ENCODE results near the gene PKDCC.
"Not testable (repeated sequence)": the region's sequence is repeated elsewhere in the genome, so short reads cannot be mapped to it uniquely, and the experiment has no call there.

Gene PKDCC

GRCh38 chr2:42085070-42085469, 37.2 kb downstream of the PKDCC start:
- H2BK12ac ChIP-seq (ENCODE audit: low read length), result peak overlapping the region; percentile 11
- H3K79me1 ChIP-seq (ENCODE audit: low read length); H3K4me3 ChIP-seq (ENCODE audit: low read depth, low read length); H4K91ac ChIP-seq (ENCODE audit: low read depth, low read length); H3K14ac ChIP-seq (ENCODE audit: low read length); H3K36me3 ChIP-seq (ENCODE audit: control insufficient read depth in 1 of 2, insufficient read depth in 2 of 2, low read length in 2 of 2); H3K79me2 ChIP-seq (ENCODE audit: control insufficient read depth, insufficient read depth, low read length, poor library complexity); H3K23ac ChIP-seq (ENCODE audit: low read length); H4K8ac ChIP-seq (ENCODE audit: low read depth, low read length); H3K4me2 ChIP-seq (ENCODE audit: low read length); H3K18ac ChIP-seq (ENCODE audit: low read length); DNase-seq; H3K9me3 ChIP-seq (ENCODE audit: insufficient read depth, low read depth, low read length); H3K27me3 ChIP-seq (ENCODE audit: insufficient read depth, low read length); H3K4me1 ChIP-seq (ENCODE audit: control insufficient read depth in 1 of 2, insufficient read depth in 2 of 2, low read length in 2 of 2); H2AK5ac ChIP-seq (ENCODE audit: low read length); H3K9ac ChIP-seq (ENCODE audit: low read length); H3K27ac ChIP-seq (ENCODE audit: low read depth, low read length); H3K4ac ChIP-seq (ENCODE audit: low read depth, low read length); H2BK5ac ChIP-seq (ENCODE audit: low read depth, low read length, poor library complexity); H2AFZ ChIP-seq (ENCODE audit: insufficient read depth, low read length, poor library complexity); H4K12ac ChIP-seq (ENCODE audit: low read depth, low read length): not testable (repeated sequence)
- WGBS (ENCODE audit: extremely low coverage, insufficient coverage, insufficient read length), result no CpG with 5 or more reads among the region's 4 CpGs
- peak overlapping the region; percentile 47 for H2BK120ac ChIP-seq (ENCODE audit: insufficient read depth, low read length, poor library complexity)

GRCh38 chr2:42085706-42086487, 38.1 kb downstream of the PKDCC start:
- Histone ChIP-seq H4K8ac (ENCODE audit: low read depth, low read length) (no peak overlapping the region), H3K4me2 (ENCODE audit: low read length) (no peak overlapping the region), H3K4me1 (ENCODE audit: control insufficient read depth in 1 of 2, insufficient read depth in 2 of 2, low read length in 2 of 2) (no peaks in the 10 kb centered on the region), H3K9ac (ENCODE audit: low read length) (no peak overlapping the region), H2AFZ (ENCODE audit: insufficient read depth, low read length, poor library complexity) (no peak overlapping the region), H3K4me3 (ENCODE audit: low read depth, low read length) (no peak overlapping the region), H3K23ac (ENCODE audit: low read length) (no peak overlapping the region), H2BK12ac (ENCODE audit: low read length) (no peak overlapping the region), H3K9me3 (ENCODE audit: insufficient read depth, low read depth, low read length) (no peaks in the 10 kb centered on the region), H3K27me3 (ENCODE audit: insufficient read depth, low read length) (no peaks in the 10 kb centered on the region), H2AK5ac (ENCODE audit: low read length) (no peak overlapping the region), H4K12ac (ENCODE audit: low read depth, low read length) (no peak overlapping the region), H2BK120ac (ENCODE audit: insufficient read depth, low read length, poor library complexity) (no peak overlapping the region), H3K79me2 (ENCODE audit: control insufficient read depth, insufficient read depth, low read length, poor library complexity) (no peaks in the 10 kb centered on the region), H3K14ac (ENCODE audit: low read length) (no peak overlapping the region), H3K79me1 (ENCODE audit: low read length) (no peaks in the 10 kb centered on the region), H2BK5ac (ENCODE audit: low read depth, low read length, poor library complexity) (no peak overlapping the region), H3K4ac (ENCODE audit: low read depth, low read length) (no peak overlapping the region), H3K18ac (ENCODE audit: low read length) (no peak overlapping the region), H3K36me3 (ENCODE audit: control insufficient read depth in 1 of 2, insufficient read depth in 2 of 2, low read length in 2 of 2) (no peaks in the 10 kb centered on the region), H4K91ac (ENCODE audit: low read depth, low read length) (no peak overlapping the region), H3K27ac (ENCODE audit: low read depth, low read length) (no peak overlapping the region)
- DNase-seq, result no peak
- 100% methylated on average over 1 of the region's 8 CpGs for WGBS (ENCODE audit: extremely low coverage, insufficient coverage, insufficient read length)

GRCh38 chr2:42086500-42086953, 38.7 kb downstream of the PKDCC start:
- no peaks in the 10 kb centered on the region for H3K9me3 ChIP-seq (ENCODE audit: insufficient read depth, low read depth, low read length)
- no peak overlapping the region for H3K4me3 ChIP-seq (ENCODE audit: low read depth, low read length)
- H3K27ac ChIP-seq (ENCODE audit: low read depth, low read length), result no peak overlapping the region
- H3K9ac ChIP-seq (ENCODE audit: low read length), result no peak overlapping the region
- DNase-seq, result peak; percentile 52 to 75
- no peak overlapping the region for H2BK12ac ChIP-seq (ENCODE audit: low read length)
- H3K14ac ChIP-seq (ENCODE audit: low read length), result no peak overlapping the region
- H4K91ac ChIP-seq (ENCODE audit: low read depth, low read length), result no peak overlapping the region
- H3K36me3 ChIP-seq (ENCODE audit: control insufficient read depth in 1 of 2, insufficient read depth in 2 of 2, low read length in 2 of 2), result no peaks in the 10 kb centered on the region
- no peak overlapping the region for H3K23ac ChIP-seq (ENCODE audit: low read length)
- WGBS (ENCODE audit: extremely low coverage, insufficient coverage, insufficient read length), result no CpG with 5 or more reads among the region's 6 CpGs
- no peak overlapping the region for H3K4me2 ChIP-seq (ENCODE audit: low read length)
- H4K8ac ChIP-seq (ENCODE audit: low read depth, low read length), result no peak overlapping the region
- no peak overlapping the region for H4K12ac ChIP-seq (ENCODE audit: low read depth, low read length)
- H2BK5ac ChIP-seq (ENCODE audit: low read depth, low read length, poor library complexity), result no peak overlapping the region
- no peak overlapping the region for H2BK120ac ChIP-seq (ENCODE audit: insufficient read depth, low read length, poor library complexity)
- no peak overlapping the region for H3K18ac ChIP-seq (ENCODE audit: low read length)
- no peak overlapping the region for H2AK5ac ChIP-seq (ENCODE audit: low read length)
- H3K79me1 ChIP-seq (ENCODE audit: low read length), result no peaks in the 10 kb centered on the region
- no peaks in the 10 kb centered on the region for H3K79me2 ChIP-seq (ENCODE audit: control insufficient read depth, insufficient read depth, low read length, poor library complexity)
- H2AFZ ChIP-seq (ENCODE audit: insufficient read depth, low read length, poor library complexity), result no peak overlapping the region
- no peaks in the 10 kb centered on the region for H3K4me1 ChIP-seq (ENCODE audit: control insufficient read depth in 1 of 2, insufficient read depth in 2 of 2, low read length in 2 of 2)
- no peaks in the 10 kb centered on the region for H3K27me3 ChIP-seq (ENCODE audit: insufficient read depth, low read length)
- no peak overlapping the region for H3K4ac ChIP-seq (ENCODE audit: low read depth, low read length)

DNA sequence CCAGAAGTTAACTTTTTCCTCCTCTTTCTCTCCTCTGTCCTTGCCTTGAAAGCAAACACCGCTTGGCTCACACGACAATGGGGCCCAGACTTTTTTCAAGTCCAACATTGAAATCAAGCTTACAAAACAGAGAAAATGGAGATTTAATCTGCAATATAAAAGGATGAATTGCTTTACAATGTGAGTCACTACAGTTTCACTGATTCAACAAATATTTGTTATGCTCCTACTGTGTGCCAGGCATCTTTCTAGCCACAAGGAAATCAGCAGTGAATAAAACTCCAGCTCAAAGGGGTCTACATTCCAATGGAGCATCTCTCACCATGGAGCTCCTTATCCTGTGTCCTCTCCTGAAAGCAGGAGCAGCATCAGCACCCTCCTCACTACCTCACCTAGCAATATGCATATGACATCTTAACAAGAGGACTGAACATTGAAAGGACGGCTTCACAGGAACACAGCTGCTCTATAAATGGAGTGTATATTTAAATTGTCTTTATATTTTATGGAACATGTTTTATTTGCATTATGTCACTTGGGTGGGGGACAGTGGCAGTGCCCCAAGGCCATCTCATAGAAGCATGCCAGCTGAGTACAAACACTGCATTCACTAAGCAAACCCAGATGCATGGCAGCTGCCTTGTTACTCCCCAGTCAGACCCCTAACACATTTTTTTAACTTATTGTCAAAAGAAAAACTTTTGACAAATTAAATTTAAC, 39.5 kb downstream of the PKDCC start:
- H3K4me2 ChIP-seq (ENCODE audit: low read length), result no peak overlapping the region
- H2AFZ ChIP-seq (ENCODE audit: insufficient read depth, low read length, poor library complexity), result no peak overlapping the region
- no peak overlapping the region for H4K8ac ChIP-seq (ENCODE audit: low read depth, low read length)
- no peak overlapping the region for H2AK5ac ChIP-seq (ENCODE audit: low read length)
- H3K79me1 ChIP-seq (ENCODE audit: low read length), result no peaks in the 10 kb centered on the region
- H3K9me3 ChIP-seq (ENCODE audit: insufficient read depth, low read depth, low read length), result no peaks in the 10 kb centered on the region
- H3K14ac ChIP-seq (ENCODE audit: low read length), result no peak overlapping the region
- no peak overlapping the region for H2BK5ac ChIP-seq (ENCODE audit: low read depth, low read length, poor library complexity)
- no peak overlapping the region for H4K91ac ChIP-seq (ENCODE audit: low read depth, low read length)
- WGBS (ENCODE audit: extremely low coverage, insufficient coverage, insufficient read length), result no CpG with 5 or more reads among the region's 3 CpGs
- H2BK120ac ChIP-seq (ENCODE audit: insufficient read depth, low read length, poor library complexity), result no peak overlapping the region
- no peak overlapping the region for H3K4me3 ChIP-seq (ENCODE audit: low read depth, low read length)
- no peak overlapping the region for H3K23ac ChIP-seq (ENCODE audit: low read length)
- H3K27ac ChIP-seq (ENCODE audit: low read depth, low read length), result no peak overlapping the region
- H3K79me2 ChIP-seq (ENCODE audit: control insufficient read depth, insufficient read depth, low read length, poor library complexity), result no peaks in the 10 kb centered on the region
- no peaks in the 10 kb centered on the region for H3K27me3 ChIP-seq (ENCODE audit: insufficient read depth, low read length)
- DNase-seq, result no peak
- H3K4ac ChIP-seq (ENCODE audit: low read depth, low read length), result no peak overlapping the region
- no peak overlapping the region for H4K12ac ChIP-seq (ENCODE audit: low read depth, low read length)
- H3K18ac ChIP-seq (ENCODE audit: low read length), result no peak overlapping the region
- no peaks in the 10 kb centered on the region for H3K36me3 ChIP-seq (ENCODE audit: control insufficient read depth in 1 of 2, insufficient read depth in 2 of 2, low read length in 2 of 2)
- peaks cover 2 to 4% of the 10 kb centered on the region in 2 experiments for H3K4me1 ChIP-seq (ENCODE audit: control insufficient read depth in 1 of 2, insufficient read depth in 2 of 2, low read length in 2 of 2)
- H3K9ac ChIP-seq (ENCODE audit: low read length), result no peak overlapping the region
- no peak overlapping the region for H2BK12ac ChIP-seq (ENCODE audit: low read length)

Data from trophoblast cell (in vitro differentiated cells and primary cell).